DLD1 (cell line): ENCODE measurements around the gene TMEM266.

Source experiments
- in situ Hi-C: cut with HindIII; loops from 2 replicates; pipeline ENCODE4 v1.10.0; 2017; ENCODE audit warnings: low sequenced_read_pairs

TMEM266 gene

DNA sequence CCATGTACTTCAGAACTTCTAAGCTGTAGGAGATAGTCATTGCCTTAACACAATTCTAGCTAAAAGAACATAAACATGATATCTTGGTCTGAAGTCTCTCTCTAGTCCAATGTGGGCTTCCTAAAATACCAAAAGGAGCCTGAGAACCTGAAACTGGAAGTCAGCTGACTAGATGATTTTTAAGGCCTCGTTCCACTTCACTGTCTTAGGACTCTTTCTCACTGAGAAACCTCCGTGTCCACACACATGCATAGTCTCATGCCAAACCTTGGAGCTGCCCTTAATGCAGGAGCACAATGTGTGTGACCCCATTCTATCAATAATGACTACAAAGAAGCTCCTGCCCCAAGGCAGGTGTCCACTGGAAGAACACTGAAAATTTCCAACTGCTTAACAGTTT is 163.7 kb downstream of the TMEM266 start:
- in situ Hi-C loops, result no loop called here

DNA sequence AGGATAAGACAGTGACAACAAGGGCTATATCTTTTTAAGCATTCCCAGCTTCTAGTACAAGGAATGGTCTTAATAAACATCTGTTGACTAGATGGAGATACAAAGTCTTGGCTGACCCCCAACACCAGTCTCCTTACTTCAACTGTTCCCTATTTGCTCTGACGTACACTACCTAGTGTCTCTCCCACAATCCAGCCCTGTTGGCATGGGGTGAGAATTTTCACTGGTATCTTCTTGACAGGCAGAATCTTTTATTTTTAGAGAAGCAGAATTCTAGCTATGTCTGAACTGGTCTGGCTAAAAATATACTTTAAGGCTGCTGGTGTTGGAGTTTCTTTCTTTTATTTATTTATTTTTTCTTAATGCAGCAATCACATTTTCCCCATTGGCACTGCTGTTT is 169.5 kb downstream of the TMEM266 start:
- in situ Hi-C loops, result no loop called here

DNA sequence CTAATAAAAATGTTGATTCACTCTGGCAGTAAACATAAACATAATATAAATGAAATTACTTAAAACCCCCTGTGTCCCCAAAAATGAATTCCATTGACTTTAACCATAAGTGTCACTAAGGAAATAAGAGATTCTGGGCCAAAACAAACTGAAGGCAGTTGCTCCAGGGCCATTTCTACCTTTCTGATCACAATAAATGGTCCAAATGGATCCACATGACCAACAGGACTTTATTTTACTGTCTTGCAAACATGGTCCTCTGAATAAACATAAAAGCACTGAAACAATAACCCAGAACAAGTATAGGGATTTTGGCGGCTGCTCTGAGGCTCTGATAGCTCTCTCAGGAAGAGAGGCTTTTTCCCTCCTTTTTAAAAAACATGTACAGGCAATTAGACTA is 174.1 kb downstream of the TMEM266 start:
- in situ Hi-C loops, result no loop called here

DNA sequence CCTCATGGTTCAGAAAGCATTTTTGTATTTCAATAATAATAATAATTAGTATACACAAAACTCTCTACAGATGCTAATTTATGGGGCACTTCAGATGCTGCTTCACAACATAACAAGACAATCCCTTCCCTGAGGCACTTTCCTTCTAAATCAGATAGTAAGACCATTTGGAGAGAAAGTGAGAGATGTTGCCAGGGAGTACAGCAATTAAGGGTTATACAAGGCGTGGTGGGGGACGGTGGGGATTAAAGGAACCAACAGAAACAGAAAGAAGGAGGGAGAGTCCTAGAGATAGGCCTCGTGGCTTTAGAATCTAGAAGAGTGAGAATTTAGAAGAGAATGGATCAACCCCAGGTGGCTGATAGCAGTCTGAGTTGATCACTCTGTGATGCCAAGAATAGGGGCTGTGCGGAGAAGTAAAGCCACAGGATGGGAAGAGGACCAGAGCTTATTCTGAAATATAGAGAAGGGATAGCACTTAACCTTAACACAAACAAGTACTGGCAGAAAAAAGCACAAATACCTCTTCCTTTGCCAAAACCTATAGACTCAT is 174.6 kb downstream of the TMEM266 start:
- in situ Hi-C loops, result no loop called here

DNA sequence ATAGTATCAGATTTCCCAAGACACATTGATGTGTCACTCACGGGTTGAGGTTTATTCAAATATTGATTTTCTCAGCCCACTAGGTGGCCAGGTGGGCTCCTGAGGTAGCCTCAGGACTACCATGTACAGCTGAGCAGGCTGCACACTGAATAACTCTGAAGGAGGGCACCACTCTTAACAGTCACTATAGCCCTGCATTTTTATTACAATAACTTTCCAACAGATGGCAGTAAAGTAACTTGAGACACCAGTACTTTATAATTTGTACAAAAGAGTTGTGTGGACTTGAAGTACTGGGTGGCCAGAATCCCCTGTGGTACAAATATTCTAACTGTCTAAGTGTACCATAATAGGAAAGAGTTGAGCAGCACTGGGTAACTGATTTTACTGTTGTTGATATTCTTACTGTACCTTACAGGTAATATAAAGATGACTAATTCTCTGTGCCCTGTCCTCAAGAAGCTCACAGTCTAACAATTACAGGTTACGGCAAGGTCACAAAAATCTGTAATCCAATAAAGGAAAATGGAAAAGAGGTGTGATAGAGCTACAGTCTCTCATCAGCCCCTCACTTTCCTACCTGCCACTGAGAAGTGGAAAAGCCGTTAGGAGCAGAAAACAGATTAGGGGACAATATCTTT is 175.5 kb downstream of the TMEM266 start:
- in situ Hi-C loops, result no loop called here

DNA sequence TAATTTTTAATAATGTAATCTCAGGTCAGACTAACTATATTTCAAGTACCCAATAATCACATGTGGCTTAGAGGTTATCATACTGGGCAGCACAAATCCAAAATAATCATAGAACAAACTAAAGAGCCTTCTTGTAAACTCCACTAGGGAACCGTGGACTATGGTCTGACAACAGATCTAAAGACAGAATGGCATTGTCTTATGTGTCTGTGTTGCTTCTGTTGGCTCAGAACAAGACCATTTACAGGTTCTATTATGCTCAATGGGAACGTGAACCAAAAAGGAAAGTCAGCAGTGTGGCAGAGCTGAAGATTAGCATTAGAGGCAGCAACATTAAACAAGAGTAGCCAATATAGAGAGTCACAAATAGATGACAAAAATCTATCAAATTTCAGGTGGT is 176.6 kb downstream of the TMEM266 start:
- in situ Hi-C loops, result no loop called here

DNA sequence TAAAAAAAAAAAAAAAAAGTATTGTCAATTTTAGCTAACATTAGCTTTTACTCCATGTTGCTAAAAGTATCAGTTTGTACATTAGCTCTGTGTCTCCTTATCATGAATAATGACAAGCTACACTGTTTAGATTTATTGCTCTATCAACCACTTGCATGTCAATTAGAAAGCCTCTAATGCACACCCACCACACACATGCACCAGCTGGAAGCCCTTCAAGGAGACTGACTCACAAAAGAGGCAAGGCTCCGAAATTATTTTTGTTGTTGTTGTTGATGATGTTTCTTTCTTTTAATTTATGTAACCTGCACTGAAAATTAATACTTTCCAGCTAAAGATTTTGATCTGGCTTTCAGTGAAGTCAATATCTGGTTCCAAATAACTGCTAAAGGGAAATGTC is 180.0 kb downstream of the TMEM266 start:
- in situ Hi-C loops, result no loop called here

DNA sequence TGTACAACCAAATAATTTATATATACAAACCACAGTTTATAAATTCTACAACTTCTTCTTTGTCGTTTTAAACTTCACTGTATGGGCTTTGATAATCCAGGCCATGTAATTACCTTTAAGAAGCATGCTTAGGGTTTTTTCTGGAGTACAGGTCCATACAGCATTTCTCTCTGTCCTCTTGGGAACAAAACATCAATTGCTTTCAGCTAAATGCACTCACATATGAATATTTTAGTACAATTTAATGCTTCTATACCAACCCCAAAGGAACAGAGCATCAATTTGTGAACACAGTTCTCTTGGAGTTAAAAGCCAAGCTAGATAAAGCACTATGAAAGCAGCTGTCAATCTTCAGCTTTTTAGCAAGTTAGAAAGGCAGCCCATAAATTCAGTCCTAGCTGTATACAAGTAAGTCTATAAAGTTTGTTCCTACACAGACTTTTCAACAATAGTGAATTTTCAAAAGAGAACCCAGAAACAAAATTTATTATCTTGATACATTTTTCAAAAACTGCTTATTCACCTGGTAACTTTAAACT is 185.4 kb downstream of the TMEM266 start:
- in situ Hi-C loops, result no loop called here

DNA sequence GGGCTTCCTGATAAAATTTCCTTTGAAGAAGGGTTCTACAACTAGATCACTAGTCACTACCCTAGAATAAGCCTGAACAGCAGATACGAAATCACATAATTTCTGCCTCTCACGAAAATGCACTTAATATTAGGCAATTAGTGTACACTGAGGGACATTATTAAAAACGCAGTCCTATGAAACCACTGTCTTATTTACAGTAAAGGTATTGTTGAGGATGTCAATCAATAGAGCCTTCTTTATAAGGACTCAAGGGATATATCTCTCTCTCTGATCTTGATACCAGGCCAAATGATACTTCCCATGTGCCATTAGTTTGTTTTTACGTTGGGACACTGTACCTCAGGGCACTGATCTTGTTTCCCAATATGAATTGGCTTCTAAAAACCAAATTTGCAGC is 191.9 kb downstream of the TMEM266 start:
- in situ Hi-C loops, result loop anchor here (5.0 kb wide), 1 partner anchor 86 kb away; the partner anchor contains the start of gene ISL2

DNA sequence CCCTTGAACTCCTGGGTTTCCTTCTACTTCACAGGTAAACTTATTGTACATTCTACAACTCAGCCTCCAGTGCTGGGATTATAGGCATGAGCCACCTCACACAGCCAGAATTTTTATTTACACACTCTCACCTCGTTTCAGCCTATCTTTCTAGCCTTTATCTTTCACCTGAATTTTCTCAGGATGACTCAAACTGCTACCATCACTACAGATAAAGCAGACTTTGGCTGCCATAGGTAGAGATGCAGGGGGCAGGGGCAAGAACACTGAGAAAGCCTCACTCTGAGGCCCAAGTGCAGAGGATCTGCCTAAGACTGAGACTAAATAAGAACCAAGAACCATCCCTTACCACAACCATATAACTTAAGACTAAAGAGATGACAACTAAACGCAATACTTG is 192.5 kb downstream of the TMEM266 start:
- in situ Hi-C loops, result loop anchor here (5.0 kb wide), 1 partner anchor 85 kb away; the partner anchor contains the start of gene ISL2

DNA sequence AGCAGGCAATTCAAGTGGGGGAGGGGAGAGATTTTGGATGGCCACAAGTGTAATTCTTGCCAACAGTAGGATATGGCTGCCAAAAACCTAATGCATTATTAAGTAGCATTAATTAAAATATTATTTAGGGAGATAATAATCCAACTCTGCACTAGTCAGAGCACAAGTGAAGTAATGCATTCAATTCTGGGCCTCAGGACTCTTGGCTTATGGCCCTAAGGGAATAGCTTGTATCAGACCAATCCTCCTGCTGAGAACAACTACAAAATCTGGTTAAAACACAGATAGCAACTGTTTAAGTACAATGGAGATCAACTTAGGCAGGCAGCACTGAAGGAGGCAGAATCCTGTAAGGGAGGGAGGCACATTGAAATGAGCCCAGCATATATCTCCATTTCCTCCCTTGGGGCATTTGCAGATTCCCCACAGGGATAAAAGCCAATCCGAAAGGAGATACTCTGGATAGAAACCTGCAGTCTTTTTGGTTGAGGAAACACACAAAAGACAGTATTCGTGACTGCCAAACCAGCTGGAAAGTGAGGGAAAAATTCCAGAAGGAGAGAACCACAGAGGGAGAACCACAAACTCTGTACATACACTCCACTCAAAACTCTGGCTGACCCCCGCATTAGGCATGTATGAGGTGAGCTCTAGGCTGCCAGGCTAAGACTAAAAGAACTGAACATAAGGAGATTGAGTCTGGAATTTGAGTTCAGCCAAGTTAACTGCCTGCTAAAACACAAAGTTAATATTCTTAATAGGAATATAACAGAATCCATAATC is 194.1 kb downstream of the TMEM266 start:
- in situ Hi-C loops, result loop anchor here (5.0 kb wide), 1 partner anchor 83 kb away; the partner anchor contains the start of gene ISL2
